Activated naive CD4-positive, alpha-beta T cell treated with anti-CD3 and anti-CD28 coated beads, Interleukin-2, amount 10 ng/mL, durations not matched to agents 5 hours and 36 hours (primary cell): ENCODE measurements around the gene DDN. TPM values are rescaled to one million over a fixed set of nuclear protein-coding genes. Genes with fewer than 3 reads are reported as not detected.

ENCODE experiments used
- total RNA-seq, 2 experiments: library from RNA; stranded (reverse); gene quantifications; one replicate each; pipeline ENCODE4 v1.2.3, GENCODE V29; 2021

The DDN gene
- under 1 TPM; 0.10 to 0.17 TPM for total RNA-seq

DNA sequence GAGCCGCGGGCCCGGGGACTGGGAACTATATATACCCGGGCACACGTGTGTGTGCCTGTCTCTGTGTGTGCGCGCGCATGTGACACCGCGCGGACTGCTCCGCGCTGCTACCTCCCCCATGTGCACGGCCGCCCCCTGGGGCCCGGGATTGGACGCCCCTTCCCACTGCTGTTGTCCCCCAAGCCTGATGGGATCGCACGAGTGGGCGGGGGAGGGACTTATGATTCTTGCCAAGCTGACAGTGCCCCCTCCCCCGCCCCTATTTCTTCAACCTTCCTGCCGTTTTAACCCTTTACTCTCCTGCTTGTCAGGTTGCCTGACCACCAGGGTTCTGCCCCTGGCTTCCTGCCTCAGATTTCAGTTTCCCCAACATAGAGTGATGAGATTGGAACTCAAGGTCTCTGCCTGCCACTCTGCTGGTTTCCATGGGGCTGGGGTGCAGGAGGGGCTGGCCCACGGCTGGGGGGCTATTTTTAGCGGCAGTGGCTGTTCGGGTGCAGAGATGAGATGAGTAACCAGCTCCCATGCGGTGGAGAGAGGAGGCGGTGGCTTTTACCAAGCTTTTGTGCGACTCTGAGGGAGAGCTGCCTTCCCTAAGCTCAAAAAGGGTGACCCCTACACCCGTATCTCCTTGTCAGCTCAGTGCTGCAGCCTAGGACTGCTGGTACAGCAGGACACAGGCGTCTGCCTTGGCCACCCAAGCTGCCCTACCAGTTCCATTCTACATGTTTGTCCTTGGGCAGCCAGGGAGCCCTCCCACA lies at the start of gene DDN:
DDN (minus strand) TSS at position 5 of the 761 bp plus-strand sequence. CDS start 88 bp downstream, outside the sequence.

DNA sequence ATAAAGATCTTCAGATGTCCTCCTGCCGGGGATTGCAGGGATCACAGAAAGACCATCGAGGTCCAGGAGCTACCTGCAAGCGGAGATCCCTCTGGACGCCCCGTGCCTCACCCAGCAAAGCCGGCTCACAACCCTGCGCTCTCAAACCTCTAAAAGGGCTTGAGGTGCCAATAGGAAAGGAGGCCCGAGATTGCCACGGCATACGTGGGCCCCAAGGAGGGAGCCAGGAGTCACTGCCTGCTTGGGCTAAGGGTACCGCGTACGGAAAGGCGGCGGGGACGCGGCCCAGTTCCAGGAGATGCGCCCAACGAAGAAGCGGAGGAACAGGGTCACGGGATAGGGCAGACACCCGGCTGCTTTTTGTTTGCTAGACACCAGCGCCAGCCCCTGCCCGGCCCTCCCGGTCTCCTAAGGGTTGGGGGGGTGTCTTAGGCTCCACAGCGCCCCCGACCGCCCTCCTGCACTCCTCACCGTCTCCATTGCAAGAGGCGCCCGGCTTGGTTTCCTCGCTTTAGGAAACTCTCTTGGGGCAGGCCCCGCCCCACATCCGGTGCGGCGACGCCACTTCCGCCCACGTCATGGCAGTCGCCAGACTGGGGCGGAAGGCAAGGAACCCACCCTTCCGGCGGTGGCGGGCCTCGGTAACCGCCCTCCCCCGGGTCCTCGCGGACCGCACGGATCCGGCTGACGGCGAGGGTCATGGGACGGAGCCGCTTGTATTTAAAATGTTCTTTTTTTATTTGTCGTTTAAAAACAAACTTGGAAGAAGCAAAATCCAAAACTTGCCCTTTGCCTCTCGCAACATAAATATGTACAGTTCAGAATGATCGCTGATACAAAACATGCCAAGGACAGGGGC lies 19.3 kb upstream of the DDN start, which contains the start of gene PRKAG1:
PRKAG1 (minus strand) TSS at position 516 of the 859 bp plus-strand sequence; CDS start at position 480, 36 bp downstream.

DNA sequence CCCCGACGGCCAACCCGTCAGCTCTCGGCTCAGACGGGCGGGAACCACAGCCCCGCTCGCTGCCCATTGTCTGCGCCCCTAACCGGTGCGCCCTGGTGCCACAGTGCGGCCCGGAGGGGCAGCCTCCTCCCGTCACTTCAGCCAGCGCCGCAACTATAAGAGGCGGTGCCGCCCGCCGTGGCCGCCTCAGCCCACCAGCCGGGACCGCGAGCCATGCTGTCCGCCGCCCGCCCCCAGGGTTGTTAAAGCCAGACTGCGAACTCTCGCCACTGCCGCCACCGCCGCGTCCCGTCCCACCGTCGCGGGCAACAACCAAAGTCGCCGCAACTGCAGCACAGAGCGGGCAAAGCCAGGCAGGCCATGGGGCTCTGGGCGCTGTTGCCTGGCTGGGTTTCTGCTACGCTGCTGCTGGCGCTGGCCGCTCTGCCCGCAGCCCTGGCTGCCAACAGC lies 20.9 kb downstream of the DDN start, which contains the start of gene WNT1:
WNT1 (plus strand) TSS at position 32 of the 450 bp plus-strand sequence; CDS start at position 361, 329 bp downstream.

DNA sequence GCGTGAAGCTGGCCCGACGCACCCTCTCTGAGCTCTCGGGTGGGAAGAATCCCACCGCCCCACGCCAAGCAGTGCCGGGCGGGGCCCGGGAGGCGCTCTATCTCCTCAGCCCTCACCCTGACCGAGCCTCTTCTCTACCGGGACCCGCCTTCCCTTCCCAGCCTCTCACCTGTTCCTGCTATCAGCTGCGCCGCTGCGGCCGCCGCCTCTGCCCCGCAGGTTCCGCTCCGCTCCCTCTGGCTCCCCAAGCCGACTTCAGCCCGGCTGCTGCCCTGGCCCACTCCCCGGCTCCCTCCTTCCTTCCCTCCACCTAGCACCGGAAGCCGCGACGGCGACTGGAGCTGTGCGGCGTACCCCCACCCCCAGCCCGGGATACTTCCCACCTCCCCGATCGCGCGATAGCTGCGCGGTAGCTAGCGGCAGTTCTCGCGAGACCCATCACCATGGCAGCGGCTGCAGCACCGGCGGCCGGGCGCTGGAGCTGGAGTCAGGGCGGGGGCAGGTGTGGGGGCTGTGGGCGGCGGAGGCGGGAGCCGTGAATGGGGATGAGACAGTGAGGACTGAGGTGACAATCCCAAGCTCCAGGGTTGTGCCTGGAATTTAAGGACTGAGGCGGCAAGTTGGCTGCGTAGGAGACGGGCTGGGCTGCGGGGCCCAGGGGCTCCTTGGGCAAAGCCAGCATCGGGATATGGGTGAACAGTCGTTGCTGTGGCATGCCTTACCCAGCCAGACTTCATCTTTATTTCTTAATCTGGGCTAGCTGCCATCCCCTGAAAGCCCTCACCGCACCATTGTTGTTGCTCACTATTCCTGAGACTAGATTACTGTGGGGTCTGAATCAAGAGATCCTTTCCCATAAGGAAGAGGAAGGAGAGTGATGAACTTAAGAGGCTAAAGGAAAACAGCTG lies 41.8 kb downstream of the DDN start, which contains the start of gene ARF3:
ARF3 (minus strand) TSS at position 347 of the 908 bp plus-strand sequence. CDS start 16,392 bp downstream, outside the sequence.

Other genes with a start within 250 kb of the DDN start
- under 1 TPM in 1 of 2 experiments, not detected in 1; 0.03 TPM for gene ADCY6, start 210.3 kb downstream of the DDN start, total RNA-seq
- gene CACNB3, start 180.9 kb downstream of the DDN start, total RNA-seq, result 10 to 100 TPM; 20.5 to 20.6 TPM
- 100 to 1,000 TPM; 117 to 122 TPM for gene DDX23, start 147.2 kb downstream of the DDN start, total RNA-seq
- gene RND1, start 133.5 kb downstream of the DDN start, total RNA-seq, result 1 to 10 TPM; 1.2 to 1.8 TPM
- gene FKBP11, start 73.9 kb downstream of the DDN start, total RNA-seq, result 10 to 100 TPM; 46.9 TPM
- 100 to 1,000 TPM; 100 to 101 TPM for gene ARF3, start 41.9 kb downstream of the DDN start, total RNA-seq
- gene WNT10B, start 27.6 kb downstream of the DDN start, total RNA-seq, result 1 to 10 TPM; 4.6 to 5.2 TPM
- gene WNT1, start 21.1 kb downstream of the DDN start, total RNA-seq, result under 1 TPM; 0.72 to 0.73 TPM
- gene PRKAG1, start 19.4 kb upstream of the DDN start, total RNA-seq, result 10 to 100 TPM; 60.9 to 61.5 TPM
- gene KMT2D, start 61.4 kb upstream of the DDN start, total RNA-seq, result 10 to 100 TPM; 94.9 to 98.9 TPM
- 1 to 10 TPM; 6.6 to 8.4 TPM for gene RHEBL1, start 70.6 kb upstream of the DDN start, total RNA-seq
- under 1 TPM; 0.10 to 0.24 TPM for gene DHH, start 95.4 kb upstream of the DDN start, total RNA-seq
- gene LMBR1L, start 111.5 kb upstream of the DDN start, total RNA-seq, result 10 to 100 TPM; 72.5 to 76.4 TPM
- 1,000 to 10,000 TPM; 1,312 to 1,402 TPM for gene TUBA1B, start 132.0 kb upstream of the DDN start, total RNA-seq
- gene TUBA1A, start 189.7 kb upstream of the DDN start, total RNA-seq, result 10 to 100 TPM; 79.3 to 80.2 TPM